AG10803 (cell line): ENCODE measurements around the gene CAGE1.

ENCODE experiments used
- DNase-seq: peaks from one replicate; pipeline ENCODE4 v3.0.0; 2010; ENCODE audit warnings: low read depth
- H3K4me3 ChIP-seq: 2 replicates; pipeline ENCODE4 v1.5.1; 2011; ENCODE audit warnings: mild to moderate bottlenecking, low read length, control low read depth
- TF ChIP-seq, protein P1 (sequence below): conservative IDR thresholded peaks from 2 replicates; pipeline ENCODE4 v1.5.1; 2011; ENCODE audit warnings: mild to moderate bottlenecking, low read length, control low read depth, inconsistent platforms

Gene CAGE1

DNA sequence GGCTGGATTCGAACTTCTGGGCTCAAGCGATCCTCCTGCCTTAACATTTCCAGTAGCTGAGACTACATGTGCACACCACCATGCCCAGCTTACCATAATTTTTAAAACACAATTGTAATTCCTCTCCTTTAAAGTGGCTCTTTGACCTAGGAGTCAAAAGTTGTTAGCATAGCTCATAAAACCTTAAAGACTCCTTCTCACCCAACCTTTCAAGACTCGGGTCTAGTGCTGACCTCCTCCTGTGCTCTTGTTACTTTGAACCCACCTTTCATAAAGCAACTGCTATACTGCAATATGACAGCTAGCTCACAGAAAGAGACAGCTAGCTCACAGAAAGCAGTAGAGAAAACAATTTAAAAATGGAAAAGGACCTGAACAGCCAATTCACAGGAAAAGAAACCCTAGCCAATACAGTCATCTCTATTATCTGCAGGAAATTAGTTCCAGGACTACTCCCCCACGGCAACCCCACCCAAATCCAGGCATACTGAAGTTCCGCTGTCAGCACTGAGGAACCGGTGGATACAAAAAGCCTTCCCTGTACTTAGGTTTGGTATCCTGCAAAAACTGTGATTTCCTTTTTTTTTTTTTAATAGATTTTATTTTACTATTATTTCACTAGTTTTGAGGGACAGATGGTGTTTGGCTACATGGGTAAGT lies 96.8 kb downstream of the CAGE1 start:
- DNase-seq: peak; percentile 25

DNA sequence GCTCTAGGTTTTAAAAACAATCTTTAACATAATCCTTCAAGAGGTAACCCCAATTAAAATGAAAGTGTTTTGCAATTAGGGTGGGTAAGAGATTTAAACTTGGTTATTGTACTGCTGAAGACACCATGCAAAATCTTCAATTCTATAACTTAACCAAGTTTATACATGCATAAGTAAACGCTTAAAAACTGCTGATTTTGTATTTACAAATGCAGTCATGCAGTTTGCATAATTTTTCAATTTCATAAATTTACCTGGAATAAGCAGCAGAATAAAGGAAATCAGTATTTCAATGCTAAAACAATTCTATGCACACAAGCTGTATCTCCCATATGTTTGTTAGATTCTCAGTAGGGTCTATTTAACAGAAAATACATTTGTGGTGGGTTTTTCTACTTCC lies 99.5 kb downstream of the CAGE1 start:
- no peak for DNase-seq
- TF ChIP-seq, protein P1, sequence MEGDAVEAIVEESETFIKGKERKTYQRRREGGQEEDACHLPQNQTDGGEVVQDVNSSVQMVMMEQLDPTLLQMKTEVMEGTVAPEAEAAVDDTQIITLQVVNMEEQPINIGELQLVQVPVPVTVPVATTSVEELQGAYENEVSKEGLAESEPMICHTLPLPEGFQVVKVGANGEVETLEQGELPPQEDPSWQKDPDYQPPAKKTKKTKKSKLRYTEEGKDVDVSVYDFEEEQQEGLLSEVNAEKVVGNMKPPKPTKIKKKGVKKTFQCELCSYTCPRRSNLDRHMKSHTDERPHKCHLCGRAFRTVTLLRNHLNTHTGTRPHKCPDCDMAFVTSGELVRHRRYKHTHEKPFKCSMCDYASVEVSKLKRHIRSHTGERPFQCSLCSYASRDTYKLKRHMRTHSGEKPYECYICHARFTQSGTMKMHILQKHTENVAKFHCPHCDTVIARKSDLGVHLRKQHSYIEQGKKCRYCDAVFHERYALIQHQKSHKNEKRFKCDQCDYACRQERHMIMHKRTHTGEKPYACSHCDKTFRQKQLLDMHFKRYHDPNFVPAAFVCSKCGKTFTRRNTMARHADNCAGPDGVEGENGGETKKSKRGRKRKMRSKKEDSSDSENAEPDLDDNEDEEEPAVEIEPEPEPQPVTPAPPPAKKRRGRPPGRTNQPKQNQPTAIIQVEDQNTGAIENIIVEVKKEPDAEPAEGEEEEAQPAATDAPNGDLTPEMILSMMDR: no peak
- no peak overlapping the region for H3K4me3 ChIP-seq

More for the DNA sequence above, 96.8 kb downstream of the CAGE1 start:
- no peak overlapping the region for H3K4me3 ChIP-seq
- TF ChIP-seq, protein P1: no peak

DNA sequence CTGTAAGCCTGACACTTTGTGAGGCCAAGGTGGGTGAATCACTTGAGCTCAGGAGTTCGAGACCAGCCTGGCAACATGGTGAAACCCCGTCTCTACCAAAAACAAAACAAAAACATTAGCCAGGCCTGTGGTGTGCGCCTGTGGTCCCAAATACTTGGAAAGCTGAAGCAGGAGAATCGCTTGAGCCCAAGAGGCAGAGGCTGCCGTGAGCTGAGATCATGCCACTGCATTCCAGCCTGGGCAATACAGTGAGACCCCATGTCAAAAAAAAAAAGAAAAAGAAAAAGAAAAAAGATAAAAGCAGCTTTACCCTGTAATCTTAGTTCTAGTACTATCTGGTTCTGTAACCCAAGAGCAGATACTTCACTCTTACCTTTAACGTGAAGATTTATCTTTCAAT lies 104.1 kb downstream of the CAGE1 start:
- H3K4me3 ChIP-seq: no peak overlapping the region
- TF ChIP-seq, protein P1: no peak
- DNase-seq: no peak

DNA sequence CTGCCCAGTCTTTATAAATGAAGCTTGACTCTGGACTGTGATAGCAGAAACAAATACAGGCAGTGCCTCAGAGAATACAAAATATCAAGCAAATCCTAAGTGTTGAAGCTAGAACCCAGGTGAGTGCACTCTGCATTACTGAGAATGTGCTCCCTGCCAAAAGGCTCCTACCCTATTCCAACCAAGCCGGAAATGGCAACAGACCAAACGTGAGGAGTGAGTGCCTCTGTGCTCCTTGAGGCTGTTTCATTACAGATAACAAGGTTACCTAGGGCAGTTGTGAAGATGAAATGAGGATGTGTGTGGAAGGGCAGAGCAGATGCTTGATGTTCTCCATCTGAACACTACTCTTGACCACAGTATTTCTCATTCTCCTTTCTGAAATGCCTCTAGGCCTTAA lies 105.9 kb downstream of the CAGE1 start:
- DNase-seq: no peak
- no peak overlapping the region for H3K4me3 ChIP-seq
- TF ChIP-seq, protein P1: no peak

DNA sequence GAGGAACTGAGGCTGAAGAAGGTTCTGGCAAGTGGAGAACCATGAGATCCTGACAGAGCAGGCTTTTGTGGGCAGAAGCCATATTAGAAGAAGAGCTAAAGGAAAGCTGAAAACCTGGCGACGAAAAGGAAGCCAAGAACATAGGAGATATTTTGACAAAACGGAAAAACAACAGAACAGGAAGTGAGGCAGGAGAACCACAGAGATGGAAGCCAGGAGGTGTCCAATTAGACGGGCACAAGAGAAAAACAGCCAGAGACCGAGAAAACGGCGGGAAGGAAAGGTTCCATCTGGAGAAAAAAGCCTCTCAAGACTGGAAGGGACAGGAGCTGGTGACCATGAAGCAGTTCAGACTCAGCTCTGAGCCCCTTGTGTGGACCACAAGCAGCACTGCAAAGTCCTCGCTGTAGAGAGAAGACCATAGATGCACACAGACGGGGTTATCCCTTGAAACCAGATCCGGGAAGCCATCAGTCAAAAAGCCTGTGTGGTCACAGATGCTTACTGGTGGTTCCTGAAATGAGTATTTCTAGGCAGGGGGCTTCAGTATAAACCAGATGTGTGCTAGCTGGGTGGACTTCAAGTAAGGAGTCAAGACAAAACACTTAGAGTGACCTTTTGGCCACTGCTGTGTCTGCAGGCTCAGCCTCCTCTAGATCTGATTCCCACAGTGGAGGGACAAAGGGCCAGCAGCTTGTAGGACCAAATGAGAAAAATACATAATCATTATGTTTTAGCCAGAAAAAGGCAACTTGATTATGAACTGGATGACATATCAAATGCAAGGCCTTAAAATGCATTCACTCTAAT lies 107.2 kb downstream of the CAGE1 start:
- TF ChIP-seq, protein P1: no peak
- H3K4me3 ChIP-seq: no peak overlapping the region
- DNase-seq: no peak
